ENCODE results near the gene INPP5D. TPM values are rescaled to one million over a fixed set of nuclear protein-coding genes. Genes with fewer than 3 reads are reported as not detected.

Gene INPP5D
- total and polyA plus RNA-seq, 8 donors, result 3.7 to 564 (median 8.5) TPM

DNA sequence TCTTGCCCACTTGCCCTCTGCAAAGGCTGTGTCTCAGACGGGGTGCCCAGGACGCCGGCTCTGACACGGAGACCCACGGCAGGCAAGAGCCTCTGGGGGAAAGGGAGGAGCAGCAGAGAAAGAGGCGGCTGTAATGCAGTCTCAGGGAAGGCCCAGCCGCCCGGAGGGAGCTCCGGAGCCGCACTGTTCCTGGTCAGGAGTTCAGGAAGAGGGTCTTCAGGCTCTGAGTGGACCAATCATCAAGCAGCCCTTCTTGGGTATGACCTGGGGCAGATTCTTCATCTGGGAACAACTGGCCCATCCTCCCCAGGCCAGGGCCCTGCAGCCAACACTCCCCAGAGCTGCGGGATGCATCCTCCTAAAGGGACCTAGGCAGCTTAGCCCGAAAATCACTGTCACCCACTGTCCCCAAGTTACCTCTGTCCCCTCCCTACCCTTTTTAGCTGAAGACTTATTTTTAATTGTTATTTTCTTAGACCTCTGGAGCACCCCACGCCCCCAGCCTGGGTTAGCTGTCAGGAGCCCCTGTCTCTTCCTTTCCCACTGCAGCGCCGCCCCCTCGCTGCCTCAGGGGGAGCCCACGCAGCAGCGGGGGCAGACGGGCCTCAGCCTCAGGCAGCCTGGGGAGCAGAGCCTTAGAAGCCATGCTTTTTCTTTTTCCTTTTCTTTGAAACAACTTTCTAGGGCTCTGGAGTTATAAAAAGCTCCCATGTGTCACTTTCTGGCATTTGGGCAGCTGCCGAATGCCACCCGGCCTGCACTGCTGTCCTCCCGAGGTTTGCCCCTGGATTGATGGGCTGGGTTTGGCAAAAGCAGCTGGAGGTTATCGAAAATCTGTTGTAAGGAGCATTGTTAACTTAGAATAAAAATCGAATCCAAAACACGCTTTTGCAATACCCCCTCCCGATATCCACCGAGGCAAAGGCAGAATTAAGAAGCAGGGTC is 28.3 kb upstream of the INPP5D start:
- Histone ChIP-seq H3K27me3 (no peaks in the 10 kb centered on the region), H3K4me3 (no peak overlapping the region), H3K27ac (no peak overlapping the region), H3K9me3 (no peaks in the 10 kb centered on the region), H3K36me3 (no peaks in the 10 kb centered on the region), H3K4me1 (no peaks in the 10 kb centered on the region)
- WGBS, 5 donors, result 78 to 86% (median 85%) methylated on average over 27 of the region's 27 CpGs
- DNase-seq, result no peak
- intact Hi-C loops (cut with DNase I; ENCODE audit: low total_unique reads), result no loop called here
- TF ChIP-seq EP300 (IDR thresholded peaks at IDR 0.05), result no peak
- no peak for TF ChIP-seq CTCF (IDR thresholded peaks at IDR 0.05)
- no peak for TF ChIP-seq POLR2AphosphoS5 (IDR thresholded peaks at IDR 0.05)
- TF ChIP-seq POLR2A (IDR thresholded peaks at IDR 0.05), result no peak

GRCh38 chr2:233032551-233033320 is 27.4 kb upstream of the INPP5D start, which contains the start of gene NEU2:
NEU2 (plus strand) TSS chr2:233032672; CDS start chr2:233032672, 0 bp downstream.
- TF ChIP-seq POLR2AphosphoS5 (IDR thresholded peaks at IDR 0.05) (no peak), EP300 (IDR thresholded peaks at IDR 0.05) (no peak), POLR2A (IDR thresholded peaks at IDR 0.05) (no peak), CTCF (IDR thresholded peaks at IDR 0.05) (no peak)
- Histone ChIP-seq H3K27me3 (no peaks in the 10 kb centered on the region), H3K36me3 (no peaks in the 10 kb centered on the region), H3K4me1 (no peaks in the 10 kb centered on the region), H3K27ac (no peak within 1 kb of the TSS), H3K9me3 (no peaks in the 10 kb centered on the region), H3K4me3 (no peak within 1 kb of the TSS)
- no peak for DNase-seq
- intact Hi-C loops (cut with DNase I; ENCODE audit: low total_unique reads), result no loop called here
- 78 to 93% (median 92%) methylated on average over 3 to 13 of the region's 13 CpGs for WGBS, 5 donors

GRCh38 chr2:233033672-233034071 is 26.5 kb upstream of the INPP5D start:
- Histone ChIP-seq H3K36me3 (no peaks in the 10 kb centered on the region), H3K27me3 (no peaks in the 10 kb centered on the region), H3K4me1 (no peaks in the 10 kb centered on the region), H3K9me3 (no peaks in the 10 kb centered on the region), H3K4me3 (no peak overlapping the region), H3K27ac (no peak overlapping the region)
- intact Hi-C loops (cut with DNase I; ENCODE audit: low total_unique reads), result no loop called here
- no peak for DNase-seq
- 64 to 83% (median 77%) methylated on average over 9 of the region's 9 CpGs for WGBS, 5 donors
- TF ChIP-seq EP300 (IDR thresholded peaks at IDR 0.05) (no peak), POLR2AphosphoS5 (IDR thresholded peaks at IDR 0.05) (no peak), POLR2A (IDR thresholded peaks at IDR 0.05) (no peak), CTCF (IDR thresholded peaks at IDR 0.05) (no peak)

GRCh38 chr2:233034091-233034882 is 25.9 kb upstream of the INPP5D start:
- no peaks in the 10 kb centered on the region for H3K9me3 ChIP-seq
- no peaks in the 10 kb centered on the region for H3K4me1 ChIP-seq
- H3K36me3 ChIP-seq, result no peaks in the 10 kb centered on the region
- WGBS, 5 donors, result 92 to 98% (median 93%) methylated on average over 17 to 37 of the region's 37 CpGs
- no peak for DNase-seq
- H3K27me3 ChIP-seq, result no peaks in the 10 kb centered on the region
- no peak overlapping the region for H3K27ac ChIP-seq
- H3K4me3 ChIP-seq, result no peak overlapping the region
- intact Hi-C loops (cut with DNase I; ENCODE audit: low total_unique reads), result no loop called here
- no peak for TF ChIP-seq EP300 (IDR thresholded peaks at IDR 0.05)
- no peak for TF ChIP-seq POLR2AphosphoS5 (IDR thresholded peaks at IDR 0.05)
- TF ChIP-seq POLR2A (IDR thresholded peaks at IDR 0.05), result no peak
- no peak for TF ChIP-seq CTCF (IDR thresholded peaks at IDR 0.05)

Data from stomach (tissue), 9 donors.